Body of pancreas (tissue), 4 donors: ENCODE results near the gene MAB21L3. TPM values are rescaled to one million over a fixed set of nuclear protein-coding genes. Genes with fewer than 3 reads are reported as not detected.

ENCODE experiments used
- ATAC-seq: fragments of 150-250 bp; one replicate; pipeline ENCODE4 v1.9.1; 2016
- DNase-seq, 4 donors: peaks; one replicate each; pipeline ENCODE4 v3.0.0-alpha.2; 2019
- H3K27ac ChIP-seq, 4 donors: fragments of 200-600 bp; sonication (generic); 1 replicate in 3 of 4; 2 replicates in 1 of 4; pipeline versions ENCODE4 v1.5.1 to v1.6.1; 2016 to 2019; ENCODE audit warnings: mild to moderate bottlenecking in 1 of 4, mixed read lengths in 1 of 4, moderate library complexity in 1 of 4
- H3K27me3 ChIP-seq, 2 donors: fragments of 200-600 bp; sonication (generic); one replicate each; pipeline ENCODE4 v1.6.0; 2016; ENCODE audit warnings: mild to moderate bottlenecking in 1 of 2
- H3K36me3 ChIP-seq, 2 donors: fragments of 200-600 bp; sonication (generic); replicated peaks in 1 of 2; 2 replicates each; pipeline ENCODE4 v1.5.1; 2016; ENCODE audit warnings: low read depth in 2 of 2; ENCODE audit not compliant: insufficient read depth in 1 of 2
- H3K4me1 ChIP-seq: fragments of 200-600 bp; sonication (generic); one replicate; pipeline ENCODE4 v1.6.0; 2016
- H3K4me3 ChIP-seq, 2 donors: fragments of 200-600 bp; sonication (generic); 1 replicate in 1 of 2; 2 replicates in 1 of 2; pipeline ENCODE4 v1.5.1; 2016 to 2019
- H3K9me3 ChIP-seq, 3 donors: fragments of 200-600 bp; sonication (generic); 1 replicate in 2 of 3; 2 replicates in 1 of 3; pipeline ENCODE4 v1.5.1; 2016
- POLR2A ChIP-seq, 3 donors: fragments of 450-650 bp; IDR thresholded peaks; one replicate each; pipeline ENCODE4 v1.6.1; 2016; ENCODE audit warnings: antibody characterized with exemption in 3 of 3, mild to moderate bottlenecking in 2 of 3
- WGBS, 2 donors: methylation state at CpG; one replicate each; pipeline ENCODE4 v1.1.5; 2017; 5-methylcytosine and 5-hydroxymethylcytosine counted together
- intact Hi-C: fragments of 100-400 bp; cut with DNase I; formaldehyde crosslinking; loops from one replicate; pipeline ENCODE4 v1.15.1; 2023
- total RNA-seq, 2 donors: library from RNA; depleted of rRNA; stranded (reverse); fragments of >200 nt; gene quantifications; one replicate each; pipeline ENCODE4 v1.1.0, GENCODE V29; 2016
- TF ChIP-seq, protein P1 (sequence below), 7 experiments: fragments of 450-650 bp in 4 of 7; fragments of 200-600 bp in 3 of 7; sonication (generic) in 3 of 7; IDR thresholded peaks; one replicate each; pipeline ENCODE4 v1.5.1; 2016 to 2019; ENCODE audit warnings: antibody characterized with exemption in 7 of 7

Gene MAB21L3
- total RNA-seq, 2 donors from 2014 or later: not detected

DNA sequence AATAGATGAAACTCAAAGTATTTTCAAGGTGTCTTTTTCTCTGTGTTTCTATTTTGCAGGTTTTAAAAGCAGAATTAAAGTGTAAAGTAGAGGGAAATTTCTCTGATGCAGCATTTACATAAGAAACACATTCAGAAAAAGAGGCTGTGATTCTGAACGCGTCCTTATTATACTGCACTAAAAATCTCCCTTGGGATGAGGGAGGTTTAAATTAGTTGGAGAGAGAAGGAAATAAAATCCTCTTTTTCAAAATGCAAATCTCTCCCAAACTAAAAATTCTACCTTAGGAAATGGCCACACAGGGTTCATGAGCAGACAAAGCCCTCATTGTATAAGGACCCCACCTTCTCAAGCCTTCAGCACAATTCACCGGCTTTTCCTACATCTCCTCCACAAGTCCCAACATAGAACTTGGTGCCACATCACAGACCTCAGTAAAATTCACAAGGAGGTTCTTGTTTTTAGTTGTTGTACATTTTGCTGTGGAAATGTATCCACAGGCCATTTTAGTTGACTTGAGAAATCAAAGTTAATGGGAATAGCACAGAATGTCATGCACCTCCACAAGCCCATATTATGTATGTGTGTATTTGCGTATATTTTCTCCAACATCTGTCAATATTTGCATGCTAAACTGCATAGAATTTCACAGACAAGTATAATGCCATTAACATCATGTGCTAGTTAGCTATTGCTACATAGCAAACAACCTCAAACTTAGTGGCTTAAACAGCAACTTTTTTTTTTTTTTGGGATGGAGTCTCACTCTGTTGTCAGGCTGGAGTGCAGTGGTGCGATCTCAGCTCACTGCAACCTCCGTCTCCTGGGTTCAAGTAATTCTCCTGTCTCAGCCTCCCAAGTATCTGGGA is 59.8 kb downstream of the MAB21L3 start:
- Histone ChIP-seq H3K9me3 (no peaks in the 10 kb centered on the region), H3K27me3 (no peaks in the 10 kb centered on the region), H3K4me1 (peaks cover 19% of the 10 kb centered on the region), H3K36me3 (no peaks in the 10 kb centered on the region), H3K4me3 (no peak overlapping the region), H3K27ac (peak overlapping the region in 2 of 4 donors; percentile 29 to 36)
- 82 to 85% methylated on average over 6 of the region's 6 CpGs for WGBS, 2 donors
- ATAC-seq (no peak), DNase-seq (no peak)
- intact Hi-C loops: no loop called here
- no peak for TF ChIP-seq POLR2A (IDR thresholded peaks at IDR 0.05)
- TF ChIP-seq, protein P1, sequence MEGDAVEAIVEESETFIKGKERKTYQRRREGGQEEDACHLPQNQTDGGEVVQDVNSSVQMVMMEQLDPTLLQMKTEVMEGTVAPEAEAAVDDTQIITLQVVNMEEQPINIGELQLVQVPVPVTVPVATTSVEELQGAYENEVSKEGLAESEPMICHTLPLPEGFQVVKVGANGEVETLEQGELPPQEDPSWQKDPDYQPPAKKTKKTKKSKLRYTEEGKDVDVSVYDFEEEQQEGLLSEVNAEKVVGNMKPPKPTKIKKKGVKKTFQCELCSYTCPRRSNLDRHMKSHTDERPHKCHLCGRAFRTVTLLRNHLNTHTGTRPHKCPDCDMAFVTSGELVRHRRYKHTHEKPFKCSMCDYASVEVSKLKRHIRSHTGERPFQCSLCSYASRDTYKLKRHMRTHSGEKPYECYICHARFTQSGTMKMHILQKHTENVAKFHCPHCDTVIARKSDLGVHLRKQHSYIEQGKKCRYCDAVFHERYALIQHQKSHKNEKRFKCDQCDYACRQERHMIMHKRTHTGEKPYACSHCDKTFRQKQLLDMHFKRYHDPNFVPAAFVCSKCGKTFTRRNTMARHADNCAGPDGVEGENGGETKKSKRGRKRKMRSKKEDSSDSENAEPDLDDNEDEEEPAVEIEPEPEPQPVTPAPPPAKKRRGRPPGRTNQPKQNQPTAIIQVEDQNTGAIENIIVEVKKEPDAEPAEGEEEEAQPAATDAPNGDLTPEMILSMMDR (IDR thresholded peaks at IDR 0.05): no peak

DNA sequence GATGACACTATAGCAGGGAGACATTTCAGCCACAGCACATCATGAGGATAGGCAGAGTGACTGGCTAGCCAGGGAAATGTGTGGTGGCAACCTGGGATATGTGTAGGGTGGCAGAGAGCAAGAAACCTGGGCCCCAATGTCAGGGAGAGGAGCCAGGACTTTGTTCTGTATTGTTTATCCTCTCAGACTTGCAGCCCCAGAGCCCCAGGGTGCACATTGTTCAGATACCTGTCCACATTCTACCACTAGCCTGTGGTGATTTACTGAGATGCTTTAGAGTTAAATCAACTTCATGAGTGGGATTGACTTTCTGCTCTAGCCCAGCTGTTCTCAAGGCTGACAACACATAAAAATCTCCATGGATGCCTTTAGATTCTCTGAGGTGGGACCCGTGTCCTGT is 61.5 kb downstream of the MAB21L3 start:
- Histone ChIP-seq H3K27me3 (no peaks in the 10 kb centered on the region), H3K9me3 (no peaks in the 10 kb centered on the region), H3K36me3 (no peaks in the 10 kb centered on the region), H3K4me1 (peaks cover 16% of the 10 kb centered on the region), H3K27ac (no peak overlapping the region), H3K4me3 (no peak overlapping the region)
- ATAC-seq: no peak
- 73 to 79% methylated on average over 1 of the region's 1 CpG for WGBS, 2 donors
- no peak for DNase-seq
- intact Hi-C loops: no loop called here
- TF ChIP-seq, protein P1 (IDR thresholded peaks at IDR 0.05): no peak
- TF ChIP-seq POLR2A (IDR thresholded peaks at IDR 0.05): no peak

DNA sequence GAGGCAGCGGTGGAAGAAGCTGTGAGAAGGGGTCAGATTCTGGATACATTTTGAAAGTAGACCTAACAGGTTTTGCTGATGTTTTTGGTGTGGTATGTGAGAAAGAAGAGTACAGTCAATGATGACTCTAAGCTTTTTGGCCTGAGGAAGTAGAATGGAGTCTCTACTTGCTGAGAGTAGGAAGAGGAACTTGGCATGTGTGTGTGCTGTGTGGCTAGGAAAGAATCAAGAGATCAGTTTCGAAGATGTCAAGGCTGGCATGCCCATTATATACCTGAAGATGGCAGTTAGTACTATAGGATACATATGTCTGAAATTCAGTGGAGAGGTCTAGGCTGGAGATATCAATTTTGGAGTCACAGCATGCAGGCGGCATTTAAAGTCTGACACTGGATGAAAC is 64.4 kb downstream of the MAB21L3 start:
- DNase-seq: no peak
- 75% methylated on average over 3 of the region's 3 CpGs for WGBS, 2 donors
- Histone ChIP-seq H3K9me3 (no peaks in the 10 kb centered on the region), H3K36me3 (no peaks in the 10 kb centered on the region), H3K4me1 (peaks cover 28% of the 10 kb centered on the region), H3K27me3 (no peaks in the 10 kb centered on the region), H3K4me3 (no peak overlapping the region), H3K27ac (no peak overlapping the region)
- TF ChIP-seq POLR2A (IDR thresholded peaks at IDR 0.05): no peak
- TF ChIP-seq, protein P1 (IDR thresholded peaks at IDR 0.05): no peak
- intact Hi-C loops: no loop called here
- no peak for ATAC-seq

DNA sequence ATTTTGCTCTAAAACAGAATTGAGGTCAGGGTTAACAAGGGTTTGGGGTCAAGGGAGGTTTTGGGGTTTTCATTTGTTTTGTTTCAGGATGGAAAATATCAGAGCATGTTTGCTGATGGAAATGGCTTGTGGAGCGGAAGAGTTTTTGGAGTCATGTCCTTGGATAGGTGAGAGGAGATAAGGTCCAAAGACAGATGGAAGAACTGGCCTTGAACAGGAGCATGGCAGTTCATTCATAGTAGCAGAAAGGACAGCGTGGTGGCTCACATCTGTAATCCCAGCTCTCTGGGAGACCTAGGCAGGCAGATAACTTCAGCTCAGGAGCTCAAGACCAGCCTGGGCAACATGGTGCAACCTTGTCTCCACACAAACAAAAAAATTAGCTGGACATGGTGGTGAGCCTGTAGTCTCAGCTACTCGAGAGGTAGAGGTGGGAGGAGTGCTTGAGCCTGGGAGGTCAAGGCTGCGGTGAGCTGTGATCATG is 65.1 kb downstream of the MAB21L3 start:
- no peaks in the 10 kb centered on the region for H3K9me3 ChIP-seq
- H3K4me1 ChIP-seq: peaks cover 28% of the 10 kb centered on the region
- ATAC-seq (no peak), DNase-seq (no peak)
- no peak overlapping the region for H3K27ac ChIP-seq
- no peaks in the 10 kb centered on the region for H3K27me3 ChIP-seq
- TF ChIP-seq POLR2A (IDR thresholded peaks at IDR 0.05): no peak
- TF ChIP-seq, protein P1 (IDR thresholded peaks at IDR 0.05): no peak
- no peak overlapping the region for H3K4me3 ChIP-seq
- intact Hi-C loops: no loop called here
- H3K36me3 ChIP-seq: no peaks in the 10 kb centered on the region
- WGBS, 2 donors: 79 to 92% methylated on average over 4 of the region's 4 CpGs
